Activated CD8-positive, alpha-beta T cell treated with anti-CD3 and anti-CD28 coated beads for 36 hours (primary cell): ENCODE results near the gene MAN2A2. TPM values are rescaled to one million over a fixed set of nuclear protein-coding genes. Genes with fewer than 3 reads are reported as not detected.

ENCODE experiments used
- ATAC-seq: fragments of 200-7000 bp; cut with Tn5 transposase; one replicate; pipeline ENCODE4 v1.10.0; 2021; ENCODE audit warnings: mild to moderate bottlenecking, moderate library complexity
- CTCF ChIA-PET: fragments of 350-600 bp; sonication (Branson Sonifier 250); formaldehyde crosslinking; loops from one replicate; lab custom pipeline; 2021; ENCODE audit warnings: antibody characterized with exemption; lab: Charles Lee
- POLR2A ChIA-PET: fragments of 350-600 bp; sonication (Branson Sonifier 250); formaldehyde crosslinking; loops from one replicate; lab custom pipeline; 2021; ENCODE audit warnings: antibody characterized with exemption; lab: Charles Lee
- DNase-seq: peaks from one replicate; pipeline ENCODE4 v3.0.0-alpha.2; 2020
- H3K27ac Mint-ChIP-seq: one replicate; pipeline ENCODE4 v1.8.0; 2021; ENCODE audit warnings: mild to moderate bottlenecking, mixed read lengths
- H3K27me3 Mint-ChIP-seq: one replicate; pipeline ENCODE4 v1.8.0; 2021; ENCODE audit warnings: mixed read lengths
- H3K36me3 Mint-ChIP-seq: one replicate; pipeline ENCODE4 v1.8.0; 2021; ENCODE audit warnings: low read depth, mixed read lengths
- H3K4me1 Mint-ChIP-seq: one replicate; pipeline ENCODE4 v1.8.0; 2021; ENCODE audit warnings: low read depth, mixed read lengths
- H3K4me3 Mint-ChIP-seq: one replicate; pipeline ENCODE4 v1.8.0; 2021; ENCODE audit warnings: mild to moderate bottlenecking, moderate library complexity, mixed read lengths
- H3K9me3 Mint-ChIP-seq: one replicate; pipeline ENCODE4 v1.8.0; 2021; ENCODE audit warnings: mixed read lengths
- CTCF ChIP-seq: fragments of 200-600 bp; IDR thresholded peaks from one replicate; pipeline ENCODE4 v1.8.0; 2022; ENCODE audit warnings: antibody characterized with exemption, mild to moderate bottlenecking
- intact Hi-C: fragments of 100-400 bp; cut with micrococcal nuclease; formaldehyde crosslinking; loops from one replicate; pipeline ENCODE4 v1.10.0; 2022
- total RNA-seq, 2 experiments: library from RNA; stranded (reverse); gene quantifications; one replicate each; pipeline ENCODE4 v1.2.3, GENCODE V29; 2021

The MAN2A2 gene
- total RNA-seq, 2 experiments from 2014 or later, result 85.0 to 87.7 TPM

GRCh38 chr15:90889736-90890456 lies 13.2 kb upstream of the MAN2A2 start:
- intact Hi-C loops, result no loop called here
- ATAC-seq (no peak), DNase-seq (no peak)
- TF ChIP-seq CTCF, result no peak
- Mint-ChIP-seq H3K9me3 (no peaks in the 10 kb centered on the region), H3K27me3 (peaks cover 6% of the 10 kb centered on the region), H3K4me3 (no peak overlapping the region), H3K4me1 (peaks cover 7% of the 10 kb centered on the region), H3K36me3 (no peaks in the 10 kb centered on the region), H3K27ac (no peak overlapping the region)
- ChIA-PET CTCF (interaction anchor here (1.1 to 1.8 kb wide), 4 partner anchors 42 to 242 kb away, joined by 3 to 8 read pairs (median 4); partner anchors contain the start of genes HDDC3 and UNC45A), POLR2A (interaction anchor here (1.8 kb wide), 1 partner anchor 12 kb away, joined by 7 read pairs; no protein-coding TSS in a partner anchor)

GRCh38 chr15:90890839-90891238 lies 12.3 kb upstream of the MAN2A2 start:
- POLR2A ChIA-PET, result no interaction called here
- Mint-ChIP-seq H3K9me3 (no peaks in the 10 kb centered on the region), H3K36me3 (no peaks in the 10 kb centered on the region), H3K27me3 (peaks cover 5% of the 10 kb centered on the region), H3K4me3 (no peak overlapping the region), H3K27ac (no peak overlapping the region), H3K4me1 (peaks cover 4% of the 10 kb centered on the region)
- DNase-seq (no peak), ATAC-seq (no peak)
- intact Hi-C loops, result no loop called here
- CTCF ChIA-PET, result interaction anchor here (0.9 kb wide), 1 partner anchor 66 kb away, joined by 3 read pairs; no protein-coding TSS in a partner anchor
- TF ChIP-seq CTCF, result no peak

GRCh38 chr15:90891346-90891949 lies 11.7 kb upstream of the MAN2A2 start:
- POLR2A ChIA-PET, result no interaction called here

GRCh38 chr15:90892023-90892422 lies 11.1 kb upstream of the MAN2A2 start:
- Mint-ChIP-seq H3K4me1 (no peaks in the 10 kb centered on the region), H3K4me3 (no peak overlapping the region), H3K36me3 (no peaks in the 10 kb centered on the region), H3K27ac (no peak overlapping the region), H3K27me3 (peaks cover 5% of the 10 kb centered on the region), H3K9me3 (no peaks in the 10 kb centered on the region)
- no peak for TF ChIP-seq CTCF
- intact Hi-C loops, result no loop called here
- ChIA-PET CTCF (interaction anchor here (0.7 to 16.4 kb wide), 4 partner anchors 11 to 789 kb away, joined by 3 to 255 read pairs (median 8); partner anchors contain the start of genes HDDC3, MAN2A2 and UNC45A), POLR2A (no interaction called here)
- DNase-seq (no peak), ATAC-seq (no peak)

More at GRCh38 chr15:90891346-90891949, 11.7 kb upstream of the MAN2A2 start:
- DNase-seq, result no peak
- Mint-ChIP-seq H3K36me3 (no peaks in the 10 kb centered on the region), H3K9me3 (no peaks in the 10 kb centered on the region), H3K4me3 (no peak overlapping the region), H3K27ac (no peak overlapping the region), H3K27me3 (peaks cover 5% of the 10 kb centered on the region), H3K4me1 (no peaks in the 10 kb centered on the region)
- no peak for ATAC-seq
- intact Hi-C loops, result no loop called here
- no peak for TF ChIP-seq CTCF
- CTCF ChIA-PET, result interaction anchor here (0.9 to 16.4 kb wide), 3 partner anchors 11 to 65 kb away, joined by 3 to 255 read pairs (median 12); partner anchors contain the start of genes HDDC3, MAN2A2 and UNC45A
